IMR-90 (cell line): ENCODE data around the gene ANO7. TPM values are rescaled to one million over a fixed set of nuclear protein-coding genes. Genes with fewer than 3 reads are reported as not detected.

ENCODE experiments used
- ATAC-seq: fragments of 200-7000 bp; cut with Tn5 transposase; 2 replicates; pipeline ENCODE4 v1.9.1; 2020; ENCODE audit warnings: low read depth, mild to moderate bottlenecking, moderate library complexity
- BruUV-seq: library from RNA; stranded (reverse); fragments of 400-500 nt; replicated peaks from 2 replicates; lab custom pipeline; 2021; lab: Mats Ljungman, UMichigan
- CTCF ChIA-PET: fragments of 300-600 bp; formaldehyde crosslinking; extraction: SDS; loops from one replicate; lab custom pipeline; 2021; ENCODE audit warnings: antibody characterized with exemption; lab: Yijun Ruan, JAX
- POLR2A ChIA-PET: fragments of 300-600 bp; sonication (Branson Sonifier 250); formaldehyde crosslinking; loops from one replicate; lab custom pipeline; 2022; ENCODE audit warnings: antibody characterized with exemption; ENCODE audit not compliant: unreplicated experiment; lab: Charles Lee
- DNase-seq: peaks from one replicate; pipeline ENCODE4 v3.0.0; 2013
- H2AFZ ChIP-seq: replicated peaks from 2 replicates; pipeline ENCODE3; 2013; ENCODE audit warnings: low read length, mild to moderate bottlenecking; ENCODE audit not compliant: poor library complexity
- H2AK5ac ChIP-seq: 2 replicates; pipeline ENCODE4 v1.6.1; 2013; ENCODE audit warnings: low read depth, low read length, inconsistent platforms
- H2AK9ac ChIP-seq: replicated peaks from 2 replicates; pipeline ENCODE3; 2013; ENCODE audit warnings: mild to moderate bottlenecking, low read depth, low read length, moderate library complexity; ENCODE audit not compliant: poor library complexity
- H2BK120ac ChIP-seq: 2 replicates; pipeline ENCODE4 v1.6.1; 2013; ENCODE audit warnings: low read depth, low read length, inconsistent platforms
- H2BK15ac ChIP-seq: 3 replicates; pipeline ENCODE4 v1.6.1; 2013; ENCODE audit warnings: low read depth, low read length, inconsistent platforms
- H2BK20ac ChIP-seq: 2 replicates; pipeline ENCODE4 v1.6.1; 2013; ENCODE audit warnings: low read depth, mild to moderate bottlenecking, inconsistent platforms, low read length, moderate library complexity
- H2BK5ac ChIP-seq: 2 replicates; pipeline ENCODE4 v1.6.1; 2013; ENCODE audit warnings: mild to moderate bottlenecking, low read depth, low read length, inconsistent platforms; ENCODE audit not compliant: poor library complexity, severe bottlenecking
- H3K14ac ChIP-seq: replicated peaks from 2 replicates; pipeline ENCODE4 v1.6.1; 2013; ENCODE audit warnings: low read depth, low read length, inconsistent platforms
- H3K18ac ChIP-seq: 2 replicates; pipeline ENCODE4 v1.6.1; 2013; ENCODE audit warnings: low read depth, low read length, control low read depth
- H3K23ac ChIP-seq: 2 replicates; pipeline ENCODE4 v1.6.1; 2013; ENCODE audit warnings: low read depth, low read length, inconsistent platforms
- H3K27ac ChIP-seq: 2 replicates; pipeline ENCODE4 v1.5.1; 2013; ENCODE audit warnings: mild to moderate bottlenecking, control low read depth, low read length; ENCODE audit not compliant: insufficient read depth
- H3K27me3 ChIP-seq: 2 replicates; pipeline ENCODE4 v1.6.1; 2013; ENCODE audit warnings: low read length; ENCODE audit not compliant: control insufficient read depth, insufficient read depth
- H3K36me3 ChIP-seq: 2 replicates; pipeline ENCODE4 v1.6.1; 2013; ENCODE audit warnings: low read length, mixed read lengths; ENCODE audit not compliant: control insufficient read depth, insufficient read depth
- H3K4ac ChIP-seq: 2 replicates; pipeline ENCODE4 v1.6.1; 2013; ENCODE audit warnings: low read depth, low read length, inconsistent platforms
- H3K4me1 ChIP-seq: 2 replicates; pipeline ENCODE4 v1.6.1; 2013; ENCODE audit warnings: low read length, mixed read lengths; ENCODE audit not compliant: control insufficient read depth, insufficient read depth
- H3K4me2 ChIP-seq: 2 replicates; pipeline ENCODE4 v1.6.1; 2013; ENCODE audit warnings: low read depth, mild to moderate bottlenecking, control low read depth, low read length, moderate library complexity
- H3K4me3 ChIP-seq: 2 replicates; pipeline ENCODE4 v1.5.1; 2013; ENCODE audit warnings: low read depth, mild to moderate bottlenecking, control low read depth, low read length, moderate library complexity; ENCODE audit not compliant: insufficient read depth
- H3K56ac ChIP-seq: 2 replicates; pipeline ENCODE4 v1.6.1; 2013; ENCODE audit warnings: low read length, inconsistent platforms; ENCODE audit not compliant: insufficient read depth; ENCODE audit errors: extremely low read depth
- H3K79me1 ChIP-seq, 2 experiments: 2 replicates each; pipeline ENCODE4 v1.6.1; 2013; ENCODE audit warnings: low read length in 2 of 2, inconsistent platforms in 1 of 2, low read depth in 1 of 2
- H3K9ac ChIP-seq: 2 replicates; pipeline ENCODE4 v1.6.1; 2013; ENCODE audit warnings: low read depth, low read length, control low read depth
- H3K9me1 ChIP-seq: 2 replicates; pipeline ENCODE4 v1.6.1; 2013; ENCODE audit warnings: low read length, inconsistent platforms; ENCODE audit not compliant: insufficient read depth
- H3K9me3 ChIP-seq: 2 replicates; pipeline ENCODE4 v1.6.1; 2013; ENCODE audit warnings: low read length; ENCODE audit not compliant: control insufficient read depth, insufficient read depth
- H4K20me1 ChIP-seq: 2 replicates; pipeline ENCODE4 v1.6.1; 2013; ENCODE audit warnings: low read length, inconsistent platforms; ENCODE audit not compliant: insufficient read depth
- H4K5ac ChIP-seq: 2 replicates; pipeline ENCODE4 v1.6.1; 2013; ENCODE audit warnings: mild to moderate bottlenecking, low read depth, low read length, control low read depth
- H4K8ac ChIP-seq, 2 experiments: 2 replicates each; pipeline ENCODE4 v1.6.1; 2013; ENCODE audit warnings: low read depth in 2 of 2, low read length in 2 of 2, control low read depth in 1 of 2, inconsistent platforms in 1 of 2
- H4K91ac ChIP-seq: 2 replicates; pipeline ENCODE4 v1.6.1; 2013; ENCODE audit warnings: low read depth, low read length, inconsistent platforms; ENCODE audit not compliant: insufficient read depth
- BHLHE40 ChIP-seq: fragments of 150-350 bp; IDR thresholded peaks from 2 replicates; pipeline ENCODE4 v1.6.1; 2016; ENCODE audit warnings: mild to moderate bottlenecking, low read depth, low read length
- RCOR1 ChIP-seq: IDR thresholded peaks from 2 replicates; pipeline ENCODE4 v1.6.1; 2012; ENCODE audit warnings: mild to moderate bottlenecking, low read length, improper control_type of control experiment; ENCODE audit not compliant: insufficient replicate concordance
- whole genome bisulfite sequencing, 2 experiments: methylation state at CpG; one replicate each; pipeline versions ENCODE4 v1.1.5 to v1.1.7; 2013; ENCODE audit warnings: missing lambda C conversion rate in 2 of 2; ENCODE audit not compliant: insufficient read length in 1 of 2; ENCODE audit errors: extremely low coverage in 2 of 2; 5-methylcytosine and 5-hydroxymethylcytosine counted together
- dilution Hi-C: fragments of 300-500 bp; cut with HindIII; formaldehyde crosslinking; loops from one replicate; pipeline ENCODE4 v1.14.3; 2018; ENCODE audit warnings: low sequenced_read_pairs; ENCODE audit not compliant: unreplicated experiment
- in situ Hi-C: fragments of 300-500 bp; cut with MboI; formaldehyde crosslinking; loops from 3 replicates; pipeline ENCODE4 v1.14.3; 2019; ENCODE audit warnings: low sequenced_read_pairs, inconsistent platforms, mixed read lengths
- intact Hi-C: fragments of 100-400 bp; cut with micrococcal nuclease; formaldehyde crosslinking; loops from 2 replicates; pipeline ENCODE4 v1.10.0; 2022
- polyA plus RNA-seq, 3 experiments: library from polyadenylated mRNA; depleted of rRNA; stranded (reverse); fragments of >200 nt; gene quantifications; 2 replicates each; pipeline ENCODE4 v1.2.3, GENCODE V29; 2012; ENCODE audit warnings: low replicate concordance in 1 of 3
- total RNA-seq: library from RNA; depleted of rRNA; stranded (reverse); fragments of >200 nt; gene quantifications from 2 replicates; pipeline ENCODE4 v1.2.3, GENCODE V29; 2012

ANO7 gene
- total and polyA plus RNA-seq, 2 of the 4 experiments (the other 2 are of a cell fraction) = 0.36 to 3.4 TPM

DNA sequence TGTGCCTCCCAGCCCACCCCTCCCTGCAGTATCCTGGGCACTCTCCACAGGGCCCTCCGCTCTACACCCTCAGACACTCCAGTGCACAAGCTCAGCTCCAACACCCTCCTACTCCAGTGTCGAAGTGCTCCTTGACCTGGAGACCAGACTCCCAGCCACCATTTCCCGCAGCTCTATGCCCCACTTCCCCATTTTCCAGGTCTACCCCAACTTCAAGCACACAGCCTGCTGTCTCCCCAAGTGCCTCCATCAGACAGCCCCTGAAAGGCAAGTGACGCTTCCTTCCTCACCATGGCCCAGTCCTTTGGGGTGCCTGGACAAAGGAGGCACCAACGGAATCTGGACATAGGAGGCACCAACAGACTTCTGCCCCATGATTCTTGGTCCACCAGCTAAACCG, 46.4 kb upstream of the ANO7 start:
- Histone ChIP-seq H3K23ac (no peak overlapping the region), H2BK5ac (no peak overlapping the region), H4K91ac (no peak overlapping the region), H3K56ac (no peak overlapping the region), H3K18ac (no peak overlapping the region), H3K4me1 (no peaks in the 10 kb centered on the region), H4K8ac (no peak overlapping the region), H3K4me2 (no peak overlapping the region), H4K20me1 (no peaks in the 10 kb centered on the region), H3K9ac (no peak overlapping the region), H3K27me3 (no peaks in the 10 kb centered on the region), H3K79me1 (peaks cover 0 to 2% of the 10 kb centered on the region in 2 experiments; a peak in 1 of 4 replicates), H2BK120ac (no peak overlapping the region), H3K27ac (no peak overlapping the region), H2AK9ac (no peak overlapping the region), H4K5ac (no peak overlapping the region), H2AK5ac (no peak overlapping the region), H3K9me3 (no peaks in the 10 kb centered on the region), H2BK15ac (no peak overlapping the region), H2AFZ (no peak overlapping the region), H3K14ac (no peak overlapping the region), H3K36me3 (peaks cover 3% of the 10 kb centered on the region; the same call in 1 of the 2 replicates), H3K4ac (no peak overlapping the region), H3K4me3 (no peak overlapping the region), H3K9me1 (no peaks in the 10 kb centered on the region), H2BK20ac (no peak overlapping the region)
- WGBS, 2 experiments = 91% methylated on average over 4 of the region's 6 CpGs; no CpG with 5 or more reads in 1 of the 2 experiments
- dilution Hi-C loops (no loop called here), in situ Hi-C loops (no loop called here), intact Hi-C loops (no loop called here)
- ChIA-PET CTCF (no interaction called here), POLR2A (no interaction called here)
- DNase-seq (no peak), ATAC-seq (no peak)
- TF ChIP-seq RCOR1 = no peak
- TF ChIP-seq BHLHE40 = no peak
- no TSS peak for BruUV-seq
